Brain microvascular endothelial cell (primary cell): ENCODE measurements around the gene BANK1.
A peak's percentile ranks its signal among the peaks of the same experiment; 100 is the strongest.

Source experiments
- DNase-seq: peaks from one replicate; pipeline ENCODE4 v3.0.0-alpha.2; 2020
- H3K27ac ChIP-seq: fragments of 250-450 bp; sonication (Bioruptor Pico); 2 replicates; pipeline ENCODE4 v1.5.1; 2020; ENCODE audit warnings: mild to moderate bottlenecking, moderate library complexity
- H3K27me3 ChIP-seq: fragments of 250-450 bp; sonication (Bioruptor Pico); replicated peaks from 2 replicates; pipeline ENCODE4 v1.5.1; 2020; ENCODE audit warnings: mild to moderate bottlenecking
- H3K36me3 ChIP-seq: fragments of 250-450 bp; sonication (Bioruptor Pico); replicated peaks from 2 replicates; pipeline ENCODE4 v1.5.1; 2020; ENCODE audit warnings: mild to moderate bottlenecking
- H3K4me3 ChIP-seq: 2 replicates; pipeline ENCODE4 v1.5.1; 2011; ENCODE audit warnings: low read depth, mild to moderate bottlenecking, control low read depth, low read length, moderate library complexity
- in situ Hi-C: cut with HindIII; loops from 2 replicates; pipeline ENCODE4 v1.10.0; 2017; ENCODE audit warnings: low sequenced_read_pairs, low pct_ligation_motif_present
- TF ChIP-seq, protein P1 (sequence below): IDR thresholded peaks from 2 replicates; pipeline ENCODE4 v1.5.1; 2011; ENCODE audit warnings: low read depth, mild to moderate bottlenecking, moderate library complexity, low read length, control low read depth, inconsistent platforms; ENCODE audit errors: missing control alignments

Gene BANK1

DNA sequence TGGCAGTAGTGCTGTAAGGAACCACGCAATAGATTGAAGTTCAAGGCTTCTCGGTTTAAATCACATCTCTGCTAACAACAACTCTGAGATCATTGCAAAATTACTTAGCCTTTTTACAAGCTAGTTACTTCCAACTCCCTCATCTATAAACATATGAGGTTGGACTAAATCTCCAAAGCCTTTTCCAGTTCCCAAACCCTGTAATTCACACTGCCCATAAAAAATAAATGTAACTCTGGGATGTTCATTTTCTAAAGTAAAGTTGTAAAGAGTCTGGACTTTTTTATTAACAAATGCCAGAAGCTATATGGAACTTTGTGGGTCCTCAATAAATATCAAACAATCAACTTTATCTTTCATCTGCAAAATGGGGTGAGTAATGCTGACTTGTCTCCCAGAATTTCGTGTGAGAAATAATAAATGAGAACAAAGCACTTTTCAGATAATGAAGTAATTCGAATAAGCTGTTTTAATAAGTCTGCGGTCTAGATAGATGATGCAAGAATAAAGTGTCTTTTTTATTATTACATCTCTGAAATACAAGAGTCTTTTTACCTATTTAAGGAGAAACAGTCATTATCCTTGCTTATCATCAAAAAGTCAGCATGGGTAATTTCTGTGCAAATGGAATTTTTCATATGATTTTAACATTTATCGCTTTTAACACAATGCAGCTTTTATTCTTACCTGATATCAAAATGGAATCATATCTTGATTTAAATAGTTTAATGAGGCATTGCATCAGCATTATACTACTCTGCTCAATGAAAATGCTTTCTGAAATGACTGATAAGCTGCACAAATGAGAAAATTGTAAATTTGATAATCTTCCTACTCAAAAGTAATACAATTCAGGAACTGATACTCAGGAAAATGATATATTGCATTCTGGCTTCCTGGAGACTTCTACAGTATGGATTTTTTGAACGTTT lies 252.6 kb downstream of the BANK1 start:
- Histone ChIP-seq H3K4me3 (no peak overlapping the region), H3K27me3 (no peaks in the 10 kb centered on the region), H3K36me3 (no peaks in the 10 kb centered on the region), H3K27ac (no peak overlapping the region)
- no peak for DNase-seq
- TF ChIP-seq, protein P1, sequence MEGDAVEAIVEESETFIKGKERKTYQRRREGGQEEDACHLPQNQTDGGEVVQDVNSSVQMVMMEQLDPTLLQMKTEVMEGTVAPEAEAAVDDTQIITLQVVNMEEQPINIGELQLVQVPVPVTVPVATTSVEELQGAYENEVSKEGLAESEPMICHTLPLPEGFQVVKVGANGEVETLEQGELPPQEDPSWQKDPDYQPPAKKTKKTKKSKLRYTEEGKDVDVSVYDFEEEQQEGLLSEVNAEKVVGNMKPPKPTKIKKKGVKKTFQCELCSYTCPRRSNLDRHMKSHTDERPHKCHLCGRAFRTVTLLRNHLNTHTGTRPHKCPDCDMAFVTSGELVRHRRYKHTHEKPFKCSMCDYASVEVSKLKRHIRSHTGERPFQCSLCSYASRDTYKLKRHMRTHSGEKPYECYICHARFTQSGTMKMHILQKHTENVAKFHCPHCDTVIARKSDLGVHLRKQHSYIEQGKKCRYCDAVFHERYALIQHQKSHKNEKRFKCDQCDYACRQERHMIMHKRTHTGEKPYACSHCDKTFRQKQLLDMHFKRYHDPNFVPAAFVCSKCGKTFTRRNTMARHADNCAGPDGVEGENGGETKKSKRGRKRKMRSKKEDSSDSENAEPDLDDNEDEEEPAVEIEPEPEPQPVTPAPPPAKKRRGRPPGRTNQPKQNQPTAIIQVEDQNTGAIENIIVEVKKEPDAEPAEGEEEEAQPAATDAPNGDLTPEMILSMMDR, result no peak
- in situ Hi-C loops, result no loop called here

DNA sequence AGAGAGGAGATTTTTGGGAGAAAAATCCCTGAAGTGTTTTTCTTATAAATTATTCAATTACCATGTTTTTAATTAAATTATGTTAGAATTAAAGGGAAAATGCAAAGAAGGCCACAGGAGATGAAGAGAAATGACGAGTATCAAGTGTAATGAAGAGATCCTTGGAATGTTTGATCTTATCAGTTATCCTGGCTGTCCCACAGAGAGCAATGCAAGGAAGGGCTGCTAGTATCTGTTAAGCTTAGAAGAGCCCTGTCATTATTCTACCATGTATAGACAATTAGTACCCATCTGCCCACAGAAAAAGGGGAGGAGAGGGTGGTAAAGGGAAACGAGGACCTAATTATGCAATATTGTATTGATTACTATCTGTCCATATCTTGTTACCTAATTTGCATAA lies 257.1 kb downstream of the BANK1 start:
- in situ Hi-C loops, result no loop called here
- H3K36me3 ChIP-seq, result no peaks in the 10 kb centered on the region
- no peak overlapping the region for H3K4me3 ChIP-seq
- TF ChIP-seq, protein P1, result no peak
- H3K27ac ChIP-seq, result no peak overlapping the region
- DNase-seq, result no peak
- H3K27me3 ChIP-seq, result no peaks in the 10 kb centered on the region

DNA sequence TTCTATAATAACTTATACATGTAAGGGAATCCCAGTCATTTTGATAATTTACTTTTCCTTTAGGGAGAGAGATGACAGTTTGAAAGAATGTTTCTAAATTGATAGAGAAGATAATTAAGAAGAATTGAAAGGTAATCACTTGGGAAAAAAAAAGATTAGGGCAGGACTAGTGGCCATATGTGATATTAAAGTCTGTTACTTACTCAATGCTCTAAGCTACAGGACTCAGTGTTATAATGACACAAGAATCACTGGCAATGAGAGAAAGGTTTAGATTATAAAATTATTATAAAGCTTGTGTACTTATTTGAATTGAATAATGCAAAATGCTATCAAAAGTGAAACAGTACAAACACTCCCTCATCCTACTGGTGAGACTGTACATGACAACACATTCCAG lies 265.3 kb downstream of the BANK1 start:
- in situ Hi-C loops, result no loop called here
- no peak overlapping the region for H3K4me3 ChIP-seq
- no peaks in the 10 kb centered on the region for H3K27me3 ChIP-seq
- H3K27ac ChIP-seq, result no peak overlapping the region
- DNase-seq, result no peak
- H3K36me3 ChIP-seq, result no peaks in the 10 kb centered on the region
- TF ChIP-seq, protein P1, result peak; percentile 8

DNA sequence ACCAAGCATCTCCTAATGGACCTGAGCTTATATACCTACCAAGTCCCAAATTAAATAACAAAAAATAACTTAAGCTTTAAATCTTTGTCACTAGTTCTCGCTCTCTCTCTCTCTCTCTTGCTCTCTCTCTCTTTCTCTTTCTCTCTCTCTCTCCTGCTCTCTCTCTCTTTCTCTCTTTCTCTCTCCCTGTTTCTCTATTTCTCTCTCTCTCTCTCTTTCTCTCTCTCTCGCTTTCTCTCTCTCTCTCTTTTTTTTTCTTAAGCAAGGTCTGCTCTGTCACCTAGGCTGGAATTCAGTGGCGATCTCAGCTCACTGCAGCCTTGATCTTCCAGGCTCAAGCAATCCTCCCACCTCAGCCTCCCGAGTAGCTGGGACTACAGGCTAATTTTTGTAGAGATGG lies 266.6 kb downstream of the BANK1 start:
- in situ Hi-C loops, result no loop called here
- H3K27ac ChIP-seq, result no peak overlapping the region
- no peaks in the 10 kb centered on the region for H3K27me3 ChIP-seq
- DNase-seq, result no peak
- TF ChIP-seq, protein P1, result no peak
- H3K4me3 ChIP-seq, result no peak overlapping the region
- no peaks in the 10 kb centered on the region for H3K36me3 ChIP-seq

DNA sequence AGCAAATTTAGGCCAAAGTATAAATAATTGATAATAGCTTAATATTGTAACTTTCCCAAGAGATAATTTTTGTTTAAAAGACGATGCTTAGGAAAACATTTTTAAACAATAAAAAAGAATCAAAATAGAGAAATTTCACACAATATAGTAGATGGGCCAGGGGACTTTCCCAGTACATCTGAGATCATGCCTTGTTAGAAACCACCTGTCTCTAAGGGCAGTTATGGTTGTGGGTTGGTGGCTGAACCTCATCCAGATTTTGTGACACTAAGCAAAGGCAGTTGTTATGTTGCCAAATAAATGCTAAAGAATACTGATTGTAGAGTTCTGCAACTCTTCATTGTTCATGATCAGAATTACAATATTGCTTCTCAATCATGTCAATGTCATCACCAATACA lies 270.6 kb downstream of the BANK1 start:
- DNase-seq, result no peak
- Histone ChIP-seq H3K27ac (no peak overlapping the region), H3K36me3 (no peaks in the 10 kb centered on the region), H3K4me3 (no peak overlapping the region), H3K27me3 (no peaks in the 10 kb centered on the region)
- TF ChIP-seq, protein P1, result no peak
- in situ Hi-C loops, result no loop called here
